LNCAP (cell line): ENCODE results near the gene NRP2.

Experiments used
- TF ChIP-seq, protein P1 (sequence below): fragments of 450-650 bp; IDR thresholded peaks from 2 replicates; pipeline ENCODE4 v1.5.1; 2017; ENCODE audit warnings: mild to moderate bottlenecking

The NRP2 gene

DNA sequence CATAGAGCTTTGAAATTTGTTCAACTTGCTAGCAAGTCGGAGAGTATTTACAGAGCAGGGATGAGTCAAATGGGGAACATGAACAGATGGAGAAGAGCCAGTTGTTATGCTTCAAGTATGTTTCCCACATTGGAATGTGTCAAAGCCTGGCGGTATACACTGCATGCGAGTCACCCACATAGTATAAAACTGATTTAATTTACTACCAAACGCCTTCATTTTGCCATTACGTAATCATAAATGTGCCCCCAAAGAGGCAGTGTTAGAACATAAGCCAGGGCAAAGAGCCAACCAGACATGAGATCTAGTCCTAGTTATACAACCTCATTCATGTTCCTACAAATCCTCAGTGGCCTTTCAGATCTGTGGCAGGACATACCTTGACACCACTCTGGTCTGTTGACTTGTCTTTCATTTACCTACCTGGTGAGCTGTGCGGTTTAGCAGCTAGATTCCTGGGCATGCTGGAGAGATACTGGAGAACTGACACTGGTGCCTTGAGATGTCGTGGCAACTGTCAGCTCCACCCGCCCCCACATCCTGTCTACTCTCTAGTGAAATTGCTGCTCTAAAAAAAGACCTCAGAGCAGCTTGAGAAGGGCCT is 21.7 kb upstream of the NRP2 start:
- TF ChIP-seq, protein P1, sequence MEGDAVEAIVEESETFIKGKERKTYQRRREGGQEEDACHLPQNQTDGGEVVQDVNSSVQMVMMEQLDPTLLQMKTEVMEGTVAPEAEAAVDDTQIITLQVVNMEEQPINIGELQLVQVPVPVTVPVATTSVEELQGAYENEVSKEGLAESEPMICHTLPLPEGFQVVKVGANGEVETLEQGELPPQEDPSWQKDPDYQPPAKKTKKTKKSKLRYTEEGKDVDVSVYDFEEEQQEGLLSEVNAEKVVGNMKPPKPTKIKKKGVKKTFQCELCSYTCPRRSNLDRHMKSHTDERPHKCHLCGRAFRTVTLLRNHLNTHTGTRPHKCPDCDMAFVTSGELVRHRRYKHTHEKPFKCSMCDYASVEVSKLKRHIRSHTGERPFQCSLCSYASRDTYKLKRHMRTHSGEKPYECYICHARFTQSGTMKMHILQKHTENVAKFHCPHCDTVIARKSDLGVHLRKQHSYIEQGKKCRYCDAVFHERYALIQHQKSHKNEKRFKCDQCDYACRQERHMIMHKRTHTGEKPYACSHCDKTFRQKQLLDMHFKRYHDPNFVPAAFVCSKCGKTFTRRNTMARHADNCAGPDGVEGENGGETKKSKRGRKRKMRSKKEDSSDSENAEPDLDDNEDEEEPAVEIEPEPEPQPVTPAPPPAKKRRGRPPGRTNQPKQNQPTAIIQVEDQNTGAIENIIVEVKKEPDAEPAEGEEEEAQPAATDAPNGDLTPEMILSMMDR = no peak

DNA sequence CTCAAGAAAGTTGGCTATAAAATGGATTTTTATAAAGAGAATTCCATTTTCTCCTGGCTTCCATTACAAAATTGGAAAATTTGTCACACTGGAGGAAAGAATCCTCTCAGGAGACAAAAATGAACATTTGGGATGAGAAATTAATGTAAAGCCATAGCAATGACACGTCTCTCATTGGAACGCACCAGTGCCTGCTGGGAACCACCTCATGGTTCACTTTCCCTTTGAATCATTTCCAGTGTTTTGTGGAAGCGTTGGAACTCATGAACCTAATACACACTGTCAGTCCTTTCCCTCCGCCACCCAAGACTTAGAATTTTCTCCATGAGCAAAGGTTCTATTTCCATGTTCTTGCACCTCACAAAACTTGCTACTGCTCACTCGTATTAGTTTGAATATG is 21.0 kb upstream of the NRP2 start:
- TF ChIP-seq, protein P1 = no peak

DNA sequence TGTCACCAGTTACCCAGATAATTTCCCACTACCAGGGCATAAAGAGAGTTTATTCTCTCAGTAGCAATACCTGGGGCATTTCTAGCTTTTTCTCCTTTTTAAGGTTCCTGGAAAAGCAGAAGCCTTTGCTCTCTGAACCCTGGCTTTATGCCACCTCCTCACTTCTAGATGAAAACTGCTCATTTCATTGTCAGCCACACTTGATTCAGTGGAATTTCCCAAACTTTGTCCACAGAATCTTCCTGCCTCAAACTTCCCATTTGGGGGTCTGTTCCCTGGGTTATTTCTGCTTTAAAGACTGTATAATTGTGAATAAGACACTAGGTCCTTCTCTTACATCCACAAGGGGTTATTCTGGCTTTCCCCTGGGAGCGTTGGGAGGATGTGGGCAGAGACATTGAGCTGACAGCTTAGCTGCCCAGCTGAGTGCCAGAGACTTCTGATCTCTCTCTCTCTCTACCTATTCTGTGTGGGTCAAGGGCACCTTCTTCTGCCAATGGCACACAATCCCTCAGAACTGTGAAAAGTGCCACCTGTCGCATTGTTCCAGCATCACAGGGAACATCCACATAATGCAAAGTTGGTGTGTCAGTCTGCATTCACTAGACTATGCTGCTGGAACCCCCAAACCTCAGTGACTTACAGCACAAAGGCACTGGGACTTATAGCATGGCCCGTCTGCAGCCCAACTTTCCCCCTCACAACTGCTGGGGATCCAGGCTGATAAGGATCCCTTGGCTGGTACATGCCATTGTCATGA is 19.9 kb upstream of the NRP2 start:
- TF ChIP-seq, protein P1 = no peak

DNA sequence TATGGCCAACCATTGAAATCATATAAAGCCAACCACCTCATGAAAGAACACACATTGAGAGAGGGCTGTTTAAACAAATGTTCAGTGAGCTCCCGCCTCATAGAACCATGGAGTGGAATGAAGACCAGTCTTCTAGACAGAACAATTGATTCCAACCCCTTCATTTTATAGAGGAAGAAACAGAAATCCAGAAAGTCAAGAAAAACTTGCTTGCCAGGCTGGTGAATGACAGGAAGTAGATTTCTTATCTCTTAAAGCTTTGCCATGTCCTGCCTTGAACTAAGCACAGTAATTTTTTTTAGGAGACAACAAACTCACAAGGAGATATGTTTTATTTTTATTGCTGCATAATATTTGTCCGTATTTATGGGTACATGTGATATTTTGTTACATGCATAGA is 16.5 kb upstream of the NRP2 start:
- TF ChIP-seq, protein P1 = no peak

DNA sequence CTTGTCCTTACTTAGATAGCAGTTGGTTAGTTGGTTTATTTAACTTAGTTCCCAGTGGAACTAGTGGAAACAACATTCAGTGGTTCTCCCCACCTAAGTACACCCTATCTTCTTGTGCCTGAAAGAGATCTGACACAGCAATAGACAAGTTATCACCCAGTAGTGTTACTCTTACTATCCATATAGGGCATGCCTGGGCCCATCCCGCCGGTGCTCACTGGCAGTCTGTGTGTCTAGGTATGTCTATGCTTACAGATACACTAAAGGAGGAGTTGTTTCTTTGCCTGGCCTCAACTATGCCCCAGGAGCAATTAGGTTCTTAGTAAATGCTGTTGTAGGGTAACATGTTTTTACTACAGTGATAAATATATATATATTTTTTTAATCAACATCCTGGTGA is 12.0 kb upstream of the NRP2 start:
- TF ChIP-seq, protein P1 = no peak

DNA sequence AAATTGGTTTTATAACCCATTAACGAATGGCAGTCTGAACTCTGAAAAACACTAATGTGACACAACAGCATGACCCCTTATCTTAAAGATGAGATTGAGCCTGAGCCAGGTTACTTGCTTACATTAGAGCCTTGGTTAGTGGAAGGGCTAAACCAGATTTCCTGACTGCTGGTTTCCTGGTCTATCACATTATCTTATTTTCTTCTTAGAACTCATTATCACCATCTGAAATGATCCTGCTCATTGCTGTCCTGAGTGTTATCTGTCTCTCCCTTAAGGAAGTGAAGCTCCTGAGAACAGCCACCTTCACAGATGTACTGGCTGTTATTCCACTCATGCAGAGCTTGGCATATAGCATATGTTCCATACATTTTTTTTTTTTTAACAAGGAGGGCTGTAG is 9.0 kb upstream of the NRP2 start:
- TF ChIP-seq, protein P1 = no peak

DNA sequence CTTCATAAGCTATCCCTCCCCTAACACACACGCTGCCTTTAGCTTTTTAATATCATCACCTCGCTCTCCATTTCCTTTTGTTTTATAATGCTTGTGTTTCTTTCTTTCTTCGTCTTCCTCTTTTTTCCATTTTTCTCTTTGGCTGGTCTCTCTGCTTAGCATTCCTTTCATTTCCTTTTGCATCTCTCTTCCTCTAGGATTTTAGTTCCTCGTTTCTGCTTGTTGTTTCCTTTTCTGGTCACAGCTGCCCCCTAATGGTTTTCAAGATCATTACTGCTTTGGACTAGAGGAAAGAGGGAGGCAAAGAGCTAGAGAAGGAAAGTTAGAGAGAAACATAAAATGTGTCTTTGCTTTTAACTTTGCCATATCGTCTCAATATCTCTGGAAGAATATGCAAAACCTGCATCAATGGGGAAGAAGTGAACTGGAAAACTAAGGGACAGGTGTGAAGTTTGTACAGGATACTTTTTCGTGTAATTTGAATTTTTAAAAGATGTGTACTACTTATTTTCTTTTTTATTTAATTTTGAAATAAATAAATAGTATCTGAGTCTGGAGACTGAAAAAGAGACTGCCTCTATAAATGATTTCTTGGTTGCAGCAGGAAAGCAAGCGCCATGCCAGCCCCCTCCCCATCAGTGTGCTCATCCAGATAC is 6.3 kb upstream of the NRP2 start:
- TF ChIP-seq, protein P1 = peak; percentile 77
